ENCODE results near the gene CNTRL.
"Not testable (repeated sequence)": the region's sequence is repeated elsewhere in the genome, so short reads cannot be mapped to it uniquely, and the experiment has no call there.

Gene CNTRL

DNA sequence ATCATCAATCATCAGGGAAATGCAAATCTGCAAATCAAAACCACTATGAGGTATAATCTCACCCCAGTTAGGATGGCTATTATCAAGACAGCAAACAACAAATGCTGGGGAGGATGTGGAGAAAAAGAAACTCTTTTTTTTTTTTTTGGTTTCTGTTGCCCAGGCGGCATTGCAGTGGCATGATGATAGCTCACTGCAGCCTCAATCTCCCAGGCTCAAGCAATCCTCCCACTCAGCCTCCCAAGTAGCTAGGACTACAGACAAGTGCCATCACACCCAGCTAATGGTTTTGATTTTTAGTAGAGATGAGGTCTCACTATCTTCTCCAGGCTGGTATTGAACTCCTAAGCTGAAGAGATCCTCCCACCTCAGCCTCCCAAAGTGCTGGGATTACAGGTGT is 5.4 kb upstream of the CNTRL start:
- H3K4me3 ChIP-seq (ENCODE audit: low read depth, low read length), result no peak overlapping the region
- DNase-seq (ENCODE audit: low read depth), result no peak

DNA sequence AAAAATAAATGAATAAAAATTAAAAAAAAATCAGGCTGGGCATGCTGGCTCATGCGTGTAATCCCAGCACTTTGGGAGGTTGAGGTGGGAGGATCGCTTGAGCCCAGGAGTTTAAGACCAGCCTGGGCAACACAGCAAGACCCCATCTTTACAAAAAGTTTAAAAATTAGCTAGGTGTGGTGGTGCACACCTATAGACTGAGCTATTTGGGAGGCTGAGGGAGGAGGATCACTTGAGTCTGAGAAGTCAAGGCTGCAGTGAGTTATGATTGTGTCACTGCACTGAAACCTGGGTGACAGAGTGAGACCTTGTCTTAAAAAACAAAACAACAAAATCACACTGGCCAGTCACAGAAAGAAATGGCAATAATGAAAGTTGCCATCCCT is 3.4 kb upstream of the CNTRL start:
- DNase-seq (ENCODE audit: low read depth), result no peak
- peak overlapping the region; percentile 32 for H3K4me3 ChIP-seq (ENCODE audit: low read depth, low read length)

GRCh38 chr9:121071756-121072421 is 2.9 kb upstream of the CNTRL start:
- peak overlapping the region; percentile 32 for H3K4me3 ChIP-seq (ENCODE audit: low read depth, low read length)
- DNase-seq (ENCODE audit: low read depth), result no peak

DNA sequence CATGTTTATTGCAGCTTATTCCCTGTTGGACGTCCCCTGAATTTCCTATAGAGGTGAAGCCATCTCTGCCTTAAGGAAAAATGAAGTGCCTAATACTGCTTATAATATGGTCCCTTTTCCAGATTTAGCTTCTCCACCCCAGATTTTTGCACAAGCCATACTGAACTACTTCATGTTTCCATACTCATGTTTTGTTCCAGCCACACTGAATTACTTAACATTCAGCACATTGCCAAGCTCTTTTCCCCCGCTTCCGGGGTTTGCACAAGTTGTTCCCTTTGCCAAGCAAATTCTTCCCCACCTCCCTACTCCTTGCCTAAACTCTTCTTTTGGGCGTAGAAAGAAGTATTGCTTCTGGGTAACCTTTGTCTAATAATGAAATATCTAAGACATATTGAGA is 1.7 kb upstream of the CNTRL start:
- H3K4me3 ChIP-seq (ENCODE audit: low read depth, low read length), result no peak overlapping the region
- DNase-seq (ENCODE audit: low read depth), result peak; percentile 71

- no peak for DNase-seq (ENCODE audit: low read depth)
- peak overlapping the region; percentile 83 for H3K4me3 ChIP-seq (ENCODE audit: low read depth, low read length)
These were observed 689 bp downstream of the CNTRL start for GRCh38 chr9:121075251-121076036.

DNA sequence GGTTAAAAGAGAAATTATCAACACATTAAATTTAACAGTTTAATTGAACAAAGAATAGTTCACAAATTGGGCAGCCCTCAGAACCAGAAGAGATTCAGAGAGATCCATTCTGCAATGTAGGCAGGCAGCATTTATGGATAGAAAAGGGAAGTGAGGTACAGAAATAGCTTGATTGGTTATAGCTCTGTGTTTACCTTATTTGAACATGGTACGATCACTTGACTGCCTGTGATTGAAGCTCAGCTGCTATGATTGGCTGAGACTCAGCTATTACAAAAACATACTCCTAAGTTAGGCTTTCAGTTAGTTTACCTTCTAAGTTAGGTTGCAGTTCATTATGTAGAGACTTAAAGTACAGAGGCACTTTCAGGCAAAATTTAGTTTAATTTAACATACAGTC is 7.3 kb downstream of the CNTRL start:
- no peak for DNase-seq (ENCODE audit: low read depth)
- no peak overlapping the region for H3K4me3 ChIP-seq (ENCODE audit: low read depth, low read length)

DNA sequence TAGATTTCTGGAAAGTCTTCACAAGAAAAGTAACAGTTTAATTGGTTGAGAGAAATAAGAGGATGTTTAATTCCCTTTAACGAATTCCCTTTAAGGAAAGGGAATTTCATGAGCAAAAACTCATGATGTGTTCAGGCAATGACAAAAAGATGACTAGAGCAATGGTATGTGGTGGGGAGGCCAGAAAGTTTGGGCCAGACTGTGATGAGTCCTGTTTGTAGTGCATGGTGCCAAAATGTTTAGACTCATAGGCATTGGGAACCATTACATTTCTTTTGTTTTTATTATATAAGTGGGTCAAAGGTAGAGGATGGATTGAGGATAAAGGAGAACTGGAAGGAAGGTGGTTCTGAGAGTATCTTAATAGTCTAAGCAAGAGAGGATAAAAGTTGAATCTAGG is 10.9 kb downstream of the CNTRL start:
- no peak for DNase-seq (ENCODE audit: low read depth)
- no peak overlapping the region for H3K4me3 ChIP-seq (ENCODE audit: low read depth, low read length)

DNA sequence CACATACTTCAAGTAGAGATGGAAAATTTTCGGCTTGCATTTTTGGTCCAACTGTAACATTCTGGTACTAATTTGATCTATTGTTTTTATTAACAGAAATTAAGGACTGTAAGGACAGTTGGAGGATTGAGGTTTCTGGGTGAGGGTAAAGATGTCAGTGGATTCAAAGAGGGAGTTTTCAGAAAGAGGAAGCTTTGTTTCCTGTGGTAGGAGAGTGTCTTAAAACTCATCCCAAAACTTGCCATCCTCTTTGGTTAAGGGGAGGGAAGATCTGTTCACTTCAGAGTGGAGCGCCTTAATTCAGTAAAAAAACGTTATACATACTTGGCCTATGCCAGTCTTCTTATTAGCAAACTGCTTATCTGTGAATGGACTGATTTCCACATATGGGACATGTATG is 13.8 kb downstream of the CNTRL start:
- no peak for DNase-seq (ENCODE audit: low read depth)
- no peak overlapping the region for H3K4me3 ChIP-seq (ENCODE audit: low read depth, low read length)

DNA sequence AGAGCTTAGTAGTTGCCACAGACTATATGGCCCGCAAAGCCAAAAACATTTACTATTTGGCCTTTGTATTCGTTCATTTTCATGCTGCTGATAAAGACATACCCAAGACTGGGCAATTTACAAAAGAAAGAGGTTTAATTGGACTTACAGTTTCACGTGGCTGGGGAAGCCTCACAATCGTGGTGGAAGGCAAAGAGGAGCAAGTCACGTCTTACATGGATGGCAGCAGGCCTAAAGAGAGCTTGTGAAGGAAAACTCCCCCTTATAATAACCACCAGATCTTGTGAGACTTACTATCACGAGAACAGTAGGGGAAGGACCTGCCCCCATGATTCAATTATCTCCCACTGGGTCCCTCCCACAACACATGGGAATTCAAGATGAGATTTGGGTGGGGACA is 16.0 kb downstream of the CNTRL start:
- not testable (repeated sequence) for DNase-seq (ENCODE audit: low read depth); H3K4me3 ChIP-seq (ENCODE audit: low read depth, low read length)

GRCh38 chr9:121095057-121095456 is 20.3 kb downstream of the CNTRL start:
- H3K4me3 ChIP-seq (ENCODE audit: low read depth, low read length), result no peak overlapping the region
- DNase-seq (ENCODE audit: low read depth), result no peak

DNA sequence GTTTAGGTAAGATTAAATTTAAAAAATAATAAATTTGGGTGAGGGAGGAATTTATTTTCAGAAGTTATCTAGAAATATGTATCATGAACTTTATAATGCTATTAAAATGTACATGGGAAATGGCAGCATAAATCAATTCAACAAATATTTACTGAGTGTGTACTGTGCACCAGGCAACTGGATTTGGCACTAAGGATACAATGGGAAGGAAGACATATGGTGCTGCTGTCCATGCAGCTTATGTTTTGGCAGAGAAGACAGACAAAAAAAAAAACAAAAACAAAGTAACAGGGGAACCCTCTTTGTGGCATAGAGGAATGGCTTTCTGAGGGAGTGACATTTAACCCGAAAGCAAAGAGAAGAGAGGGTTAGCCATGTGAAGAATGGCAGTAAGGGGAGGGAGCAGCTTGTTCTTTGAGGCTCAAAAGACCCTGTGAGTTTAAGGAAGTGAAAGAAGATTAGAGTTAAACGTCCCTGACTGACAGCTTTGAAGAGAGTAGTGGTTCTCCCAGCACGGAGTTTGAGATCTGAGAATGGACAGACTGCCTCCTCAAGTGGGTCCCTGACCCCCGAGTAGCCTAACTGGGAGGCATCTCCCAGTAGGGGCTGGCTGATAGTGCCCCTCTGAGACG is 23.9 kb downstream of the CNTRL start:
- H3K4me3 ChIP-seq (ENCODE audit: low read depth, low read length), result no peak overlapping the region
- DNase-seq (ENCODE audit: low read depth), result no peak

DNA sequence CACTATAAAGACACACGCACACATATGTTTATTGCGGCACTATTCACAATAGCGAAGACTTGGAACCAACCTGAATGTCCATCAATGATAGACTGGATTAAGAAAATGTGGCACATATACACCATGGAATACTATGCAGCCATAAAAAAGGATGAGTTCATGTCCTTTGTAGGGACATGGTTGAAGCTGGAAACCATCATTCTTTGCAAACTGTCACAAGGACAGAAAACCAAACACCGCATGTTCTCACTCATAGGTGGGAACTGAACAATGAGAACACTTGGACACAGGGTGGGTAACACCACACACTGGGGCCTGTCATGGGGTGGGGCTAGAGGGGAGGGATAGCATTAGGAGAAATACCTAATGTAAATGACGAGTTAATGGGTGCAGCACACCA is 29.3 kb downstream of the CNTRL start:
- not testable (repeated sequence) for DNase-seq (ENCODE audit: low read depth); H3K4me3 ChIP-seq (ENCODE audit: low read depth, low read length)

DNA sequence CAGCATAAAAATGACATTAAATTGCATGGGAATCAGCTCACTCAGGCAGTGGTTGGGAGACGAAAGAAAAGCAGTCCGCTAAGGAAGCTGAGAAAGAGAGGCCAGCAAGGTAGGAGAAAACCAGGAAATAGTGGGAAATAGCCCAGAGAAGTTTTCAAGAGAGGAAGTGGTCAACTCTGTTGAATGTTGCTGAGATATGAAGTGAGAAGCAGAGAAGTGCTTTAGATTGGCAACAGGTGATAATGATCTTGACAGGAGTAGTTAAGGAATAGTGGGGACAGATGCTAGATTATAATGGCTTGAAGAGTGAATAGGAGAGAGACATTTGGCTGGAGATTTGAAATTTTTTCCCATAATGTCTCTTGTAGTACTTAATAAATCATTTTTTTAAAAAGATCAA is 30.8 kb downstream of the CNTRL start:
- no peak overlapping the region for H3K4me3 ChIP-seq (ENCODE audit: low read depth, low read length)
- DNase-seq (ENCODE audit: low read depth), result no peak

GRCh38 chr9:121107029-121107428 is 32.3 kb downstream of the CNTRL start:
- H3K4me3 ChIP-seq (ENCODE audit: low read depth, low read length), result no peak overlapping the region
- DNase-seq (ENCODE audit: low read depth), result no peak

DNA sequence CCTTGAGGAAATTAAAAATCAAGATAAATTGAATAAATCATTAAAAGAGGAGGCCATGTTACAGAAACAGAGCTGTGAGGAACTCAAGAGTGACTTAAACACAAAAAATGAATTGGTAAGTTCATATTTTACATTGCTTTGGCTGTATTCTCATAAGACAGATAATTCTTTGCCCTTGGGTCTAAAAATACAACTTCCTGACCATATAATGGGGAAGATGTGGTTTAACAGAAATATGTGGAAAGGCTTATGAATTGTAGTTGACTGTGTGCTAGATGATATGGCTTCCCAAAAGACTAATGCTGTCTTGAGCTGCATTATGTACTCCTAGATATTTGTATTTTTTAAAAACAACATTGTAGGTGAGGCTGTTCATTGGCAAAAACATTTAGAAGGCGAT is 33.1 kb downstream of the CNTRL start:
- no peak overlapping the region for H3K4me3 ChIP-seq (ENCODE audit: low read depth, low read length)
- no peak for DNase-seq (ENCODE audit: low read depth)

- no peak for DNase-seq (ENCODE audit: low read depth)
- H3K4me3 ChIP-seq (ENCODE audit: low read depth, low read length), result no peak overlapping the region
These were observed 40.7 kb downstream of the CNTRL start for GRCh38 chr9:121115466-121115865.

DNA sequence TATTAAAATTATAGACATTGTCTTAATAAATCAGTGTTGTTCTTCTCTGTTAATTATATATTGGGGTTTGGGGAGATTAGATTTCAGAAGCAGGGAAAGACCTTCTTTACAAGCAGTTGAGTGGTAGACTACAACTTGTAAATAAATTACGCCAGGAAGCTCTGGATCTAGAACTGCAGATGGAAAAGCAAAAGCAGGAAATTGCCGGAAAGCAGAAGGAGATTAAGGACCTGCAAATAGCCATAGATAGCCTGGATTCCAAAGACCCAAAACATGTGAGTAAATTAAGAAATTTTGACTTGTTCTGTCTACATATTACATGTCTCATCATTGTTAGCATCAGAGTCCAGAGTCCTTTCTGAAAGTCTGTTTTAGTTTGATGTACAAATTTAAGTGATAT is 43.5 kb downstream of the CNTRL start:
- no peak for DNase-seq (ENCODE audit: low read depth)
- no peak overlapping the region for H3K4me3 ChIP-seq (ENCODE audit: low read depth, low read length)

DNA sequence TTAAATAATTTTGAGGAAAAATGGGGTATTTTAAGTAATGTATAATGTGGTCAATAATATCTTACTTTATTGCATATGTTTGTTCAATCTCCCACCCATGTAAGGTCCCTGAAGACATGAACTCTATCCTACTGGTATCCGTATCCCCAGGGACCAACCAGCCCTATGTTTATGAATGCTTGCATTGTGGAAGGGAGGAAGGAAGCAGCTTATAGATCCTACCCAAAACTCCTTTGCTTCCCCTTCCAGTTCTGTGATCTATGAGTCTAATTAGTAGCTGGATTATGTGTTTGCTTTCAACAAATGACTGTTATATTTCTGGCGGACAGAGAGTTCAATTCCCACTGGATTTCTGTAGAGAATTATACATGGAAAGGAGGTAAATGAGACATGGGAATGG is 45.6 kb downstream of the CNTRL start:
- no peak for DNase-seq (ENCODE audit: low read depth)
- no peak overlapping the region for H3K4me3 ChIP-seq (ENCODE audit: low read depth, low read length)

GRCh38 chr9:121121582-121122087 is 46.9 kb downstream of the CNTRL start:
- peak overlapping the region; percentile 47 for H3K4me3 ChIP-seq (ENCODE audit: low read depth, low read length)

GRCh38 chr9:121122246-121123032 is 47.7 kb downstream of the CNTRL start:
- peak overlapping the region; percentile 47 for H3K4me3 ChIP-seq (ENCODE audit: low read depth, low read length)
- DNase-seq (ENCODE audit: low read depth), result no peak

More at GRCh38 chr9:121121582-121122087, 46.9 kb downstream of the CNTRL start:
- peak; percentile 87 for DNase-seq (ENCODE audit: low read depth)

All from skeletal muscle cell (primary cell).